PC-9 (cell line): Measurements from ENCODE around the gene FICD. TPM values are rescaled to one million over a fixed set of nuclear protein-coding genes. Genes with fewer than 3 reads are reported as not detected.
A peak's percentile ranks its signal among the peaks of the same experiment; 100 is the strongest.

Experiments
- BruUV-seq: library from RNA; stranded (reverse); fragments of 400-500 nt; replicated peaks from 2 replicates; lab custom pipeline; 2021; lab: Mats Ljungman, UMichigan
- CTCF ChIA-PET: fragments of 300-600 bp; sonication (Branson Sonifier 250); formaldehyde crosslinking; loops from one replicate; lab custom pipeline; 2022; ENCODE audit warnings: antibody characterized with exemption; lab: Charles Lee
- POLR2A ChIA-PET: fragments of 300-600 bp; sonication (Branson Sonifier 250); formaldehyde crosslinking; loops from one replicate; lab custom pipeline; 2022; ENCODE audit warnings: antibody characterized with exemption; ENCODE audit not compliant: unreplicated experiment; lab: Charles Lee
- DNase-seq, 2 experiments: peaks; one replicate each; pipeline versions ENCODE4 v3.0.0 to v3.0.0-alpha.2; 2015 to 2022; ENCODE audit warnings: mixed read lengths in 1 of 2
- H2AFZ ChIP-seq: fragments of 200-600 bp; sonication (generic); 2 replicates; pipeline ENCODE4 v1.8.1; 2017; ENCODE audit warnings: antibody characterized with exemption
- H3F3A ChIP-seq: fragments of 200-600 bp; sonication (generic); 2 replicates; pipeline ENCODE4 v1.8.1; 2017; ENCODE audit warnings: antibody characterized with exemption, mild to moderate bottlenecking, low read depth; ENCODE audit not compliant: insufficient read depth
- H3K27ac ChIP-seq: fragments of 200-600 bp; sonication (generic); 2 replicates; pipeline ENCODE4 v1.6.1; 2016; ENCODE audit warnings: mixed run types
- H3K27me3 ChIP-seq: fragments of 200-600 bp; sonication (generic); 2 replicates; pipeline ENCODE4 v1.6.1; 2016; ENCODE audit warnings: low read depth, mixed run types; ENCODE audit not compliant: insufficient read depth
- H3K36me3 ChIP-seq: fragments of 200-600 bp; sonication (generic); 2 replicates; pipeline ENCODE4 v1.6.1; 2016; ENCODE audit warnings: low read depth, mixed run types
- H3K4me1 ChIP-seq: fragments of 200-600 bp; sonication (generic); replicated peaks from 2 replicates; pipeline ENCODE4 v1.6.1; 2016; ENCODE audit warnings: mixed run types; ENCODE audit not compliant: insufficient read depth
- H3K4me2 ChIP-seq: fragments of 200-600 bp; sonication (generic); 2 replicates; pipeline ENCODE4 v1.6.1; 2017; ENCODE audit warnings: mixed run types
- H3K4me3 ChIP-seq: fragments of 200-600 bp; sonication (generic); 2 replicates; pipeline ENCODE4 v1.6.1; 2016; ENCODE audit warnings: mixed run types
- H3K79me2 ChIP-seq: fragments of 200-600 bp; sonication (generic); 2 replicates; pipeline ENCODE4 v1.6.1; 2017; ENCODE audit warnings: low read depth, mixed run types
- H3K9me2 ChIP-seq: fragments of 200-600 bp; sonication (generic); 2 replicates; pipeline ENCODE4 v1.8.1; 2017; ENCODE audit warnings: mild to moderate bottlenecking; ENCODE audit not compliant: insufficient read depth
- H3K9me3 ChIP-seq: fragments of 200-600 bp; sonication (generic); 2 replicates; pipeline ENCODE4 v1.8.1; 2016; ENCODE audit warnings: low read depth; ENCODE audit not compliant: insufficient read depth
- H4K20me1 ChIP-seq: fragments of 200-600 bp; sonication (generic); 2 replicates; pipeline ENCODE4 v1.8.1; 2017; ENCODE audit not compliant: insufficient read depth
- CTCF ChIP-seq: fragments of 200-600 bp; sonication (generic); conservative IDR thresholded peaks from 2 replicates; pipeline ENCODE4 v1.6.1; 2017; ENCODE audit warnings: mixed run types, antibody characterized with exemption, mild to moderate bottlenecking, moderate library complexity
- EZH2 ChIP-seq: fragments of 200-600 bp; sonication (generic); IDR thresholded peaks from 2 replicates; pipeline ENCODE4 v1.8.0; 2017; ENCODE audit warnings: antibody characterized with exemption, low read depth
- intact Hi-C: fragments of 100-400 bp; cut with micrococcal nuclease; formaldehyde crosslinking; loops from one replicate; pipeline ENCODE4 v1.10.0; 2022; ENCODE audit not compliant: unreplicated experiment
- total RNA-seq: library from RNA; stranded (reverse); gene quantifications from 2 replicates; pipeline ENCODE4 v1.2.3, GENCODE V29; 2021

Gene FICD
- total RNA-seq, 1 experiment from 2014 or later = 1.9 TPM

- peaks cover 11% of the 10 kb centered on the region; the same call in 1 of the 2 replicates for H3K4me1 ChIP-seq
- H3K36me3 ChIP-seq = peaks cover under 1% of the 10 kb centered on the region
- no peaks in the 10 kb centered on the region for H3K9me3 ChIP-seq
- no peak for TF ChIP-seq CTCF
- no peak for TF ChIP-seq EZH2
- DNase-seq = no peak
- H3K4me3 ChIP-seq = peak overlapping the region; percentile 80; the same call in 1 of the 2 replicates
- ChIA-PET CTCF (interaction anchor here (0.6 kb wide), 1 partner anchor 130 kb away, joined by 4 read pairs; no protein-coding TSS in a partner anchor), POLR2A (no interaction called here)
- H3K79me2 ChIP-seq = no peaks in the 10 kb centered on the region; the same call in 1 of the 2 replicates
- no TSS peak for BruUV-seq
- no peaks in the 10 kb centered on the region for H3K9me2 ChIP-seq
- peaks cover 7% of the 10 kb centered on the region; the same call in 1 of the 2 replicates for H4K20me1 ChIP-seq
- peak overlapping the region; percentile 75; the same call in 1 of the 2 replicates for H2AFZ ChIP-seq
- no peak overlapping the region for H3K27ac ChIP-seq
- no peaks in the 10 kb centered on the region for H3K27me3 ChIP-seq
- peak overlapping the region; percentile 68 for H3K4me2 ChIP-seq
- peaks cover 4% of the 10 kb centered on the region; the same call in 1 of the 2 replicates for H3F3A ChIP-seq
- intact Hi-C loops = loop anchor here (5.0 to 10.0 kb wide), 3 partner anchors 100 to 597 kb away; no protein-coding TSS in a partner anchor
Observed at GRCh38 chr12:108514468-108514972, 557 bp upstream of the FICD start.

- DNase-seq = no peak
- H3K9me3 ChIP-seq = no peaks in the 10 kb centered on the region
- no peaks in the 10 kb centered on the region for H3K9me2 ChIP-seq
- peaks cover 11% of the 10 kb centered on the region; the same call in 1 of the 2 replicates for H3K4me1 ChIP-seq
- H4K20me1 ChIP-seq = peaks cover 7% of the 10 kb centered on the region; the same call in 1 of the 2 replicates
- TF ChIP-seq CTCF = no peak
- TF ChIP-seq EZH2 = no peak
- BruUV-seq = no TSS peak
- H3K79me2 ChIP-seq = no peaks in the 10 kb centered on the region; the same call in 1 of the 2 replicates
- no peaks in the 10 kb centered on the region for H3K27me3 ChIP-seq
- H3K36me3 ChIP-seq = peaks cover 4% of the 10 kb centered on the region
- peaks cover 14% of the 10 kb centered on the region; the same call in 1 of the 2 replicates for H3F3A ChIP-seq
- H3K4me3 ChIP-seq = peak overlapping the region; percentile 80
- H3K27ac ChIP-seq = 0 out of 2 replicates have a peak overlapping the region, but pooled peaks have one; percentile 23
- H3K4me2 ChIP-seq = peak overlapping the region; percentile 76
- intact Hi-C loops = loop anchor here (1.0 to 10.0 kb wide), 2 partner anchors 99 to 577 kb away; partner anchors contain the start of gene ALKBH2
- ChIA-PET CTCF (no interaction called here), POLR2A (interaction anchor here (0.6 kb wide), 1 partner anchor 13 kb away, joined by 4 read pairs; no protein-coding TSS in a partner anchor)
- peak overlapping the region; percentile 68; the same call in 1 of the 2 replicates for H2AFZ ChIP-seq
Observed at GRCh38 chr12:108515916-108516315, 839 bp downstream of the FICD start.

GRCh38 chr12:108516511-108517275 lies 1.6 kb downstream of the FICD start:
- no peak for DNase-seq
- no peak for TF ChIP-seq CTCF
- TF ChIP-seq EZH2 = no peak
- no peak overlapping the region for H3K27ac ChIP-seq
- ChIA-PET CTCF (no interaction called here), POLR2A (no interaction called here)
- no peak overlapping the region for H2AFZ ChIP-seq
- BruUV-seq = no TSS peak
- peaks cover 11% of the 10 kb centered on the region; the same call in 1 of the 2 replicates for H3K4me1 ChIP-seq
- H4K20me1 ChIP-seq = peaks cover 7% of the 10 kb centered on the region; the same call in 1 of the 2 replicates
- no peaks in the 10 kb centered on the region; the same call in 1 of the 2 replicates for H3K79me2 ChIP-seq
- no peak overlapping the region for H3K4me3 ChIP-seq
- H3K36me3 ChIP-seq = peaks cover 4% of the 10 kb centered on the region
- intact Hi-C loops = loop anchor here (10.0 kb wide), 1 partner anchor 98 kb away; no protein-coding TSS in a partner anchor
- no peaks in the 10 kb centered on the region for H3K9me2 ChIP-seq
- peaks cover 18% of the 10 kb centered on the region; the same call in 1 of the 2 replicates for H3F3A ChIP-seq
- H3K27me3 ChIP-seq = no peaks in the 10 kb centered on the region
- peak overlapping the region; percentile 76 for H3K4me2 ChIP-seq
- H3K9me3 ChIP-seq = no peaks in the 10 kb centered on the region
